ENCODE measurements around the gene THSD7A. TPM values are rescaled to one million over a fixed set of nuclear protein-coding genes. Genes with fewer than 3 reads are reported as not detected.

Gene THSD7A
- total RNA-seq, 1 donor from 2014 or later, result 14.3 TPM

GRCh38 chr7:11706666-11707605 lies 125.1 kb downstream of the THSD7A start:
- no peak for TF ChIP-seq CTCF (conservative IDR thresholded peaks at IDR 0.05)
- Mint-ChIP-seq H3K27me3 (no peaks in the 10 kb centered on the region), H3K9me3 (no peaks in the 10 kb centered on the region), H3K36me3 (no peaks in the 10 kb centered on the region), H3K4me1 (ENCODE audit: unreplicated experiment) (peaks cover 10% of the 10 kb centered on the region), H3K4me3 (no peak overlapping the region), H3K27ac (no peak overlapping the region)
- DNase-seq (ENCODE audit: extremely low spot score, unreplicated experiment), result no peak

DNA sequence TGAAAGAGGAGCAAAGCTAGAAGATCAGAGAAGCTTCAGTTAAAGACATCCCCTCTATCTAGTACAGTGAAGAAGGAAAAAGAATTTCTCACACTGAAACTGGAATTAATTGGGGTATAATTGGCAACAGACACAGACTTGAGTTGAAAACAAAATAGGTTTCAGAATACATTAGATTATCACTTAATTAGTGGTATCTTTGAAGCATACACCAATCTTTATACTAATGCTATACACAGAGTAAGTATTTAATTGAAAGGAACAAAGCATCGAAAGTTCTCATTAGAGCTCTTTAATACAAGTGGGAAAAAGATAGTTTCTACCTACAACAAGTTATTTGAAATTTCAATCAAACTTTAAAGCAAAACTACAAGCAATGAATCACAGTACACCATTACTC lies 128.2 kb downstream of the THSD7A start:
- Mint-ChIP-seq H3K4me1 (ENCODE audit: unreplicated experiment) (peaks cover 15% of the 10 kb centered on the region), H3K27ac (no peak overlapping the region), H3K36me3 (no peaks in the 10 kb centered on the region), H3K4me3 (no peak overlapping the region), H3K9me3 (no peaks in the 10 kb centered on the region), H3K27me3 (no peaks in the 10 kb centered on the region)
- DNase-seq (ENCODE audit: extremely low spot score, unreplicated experiment), result no peak
- TF ChIP-seq CTCF (conservative IDR thresholded peaks at IDR 0.05), result no peak

DNA sequence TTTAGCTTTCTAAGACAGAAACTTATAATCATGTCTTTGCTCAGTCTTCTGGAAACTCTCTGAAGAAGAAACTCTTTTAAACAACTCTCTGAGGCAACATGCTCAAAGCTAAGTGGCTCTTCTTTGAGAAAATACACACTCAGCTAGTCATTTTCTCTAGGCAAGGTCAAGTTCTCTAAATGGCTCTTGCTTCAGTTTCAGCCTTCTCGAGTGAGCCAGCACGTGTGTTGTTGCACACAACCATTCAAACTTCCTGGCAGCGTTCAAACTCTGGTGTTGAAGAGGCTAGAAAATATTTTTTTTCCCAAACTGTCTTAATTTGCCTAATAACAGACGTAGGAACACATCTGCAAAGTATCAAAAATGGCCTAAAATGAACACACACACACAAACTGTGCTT lies 129.1 kb downstream of the THSD7A start:
- Mint-ChIP-seq H3K36me3 (no peaks in the 10 kb centered on the region), H3K4me1 (ENCODE audit: unreplicated experiment) (peaks cover 19% of the 10 kb centered on the region), H3K27ac (no peak overlapping the region), H3K4me3 (no peak overlapping the region), H3K9me3 (no peaks in the 10 kb centered on the region), H3K27me3 (no peaks in the 10 kb centered on the region)
- no peak for DNase-seq (ENCODE audit: extremely low spot score, unreplicated experiment)
- no peak for TF ChIP-seq CTCF (conservative IDR thresholded peaks at IDR 0.05)

DNA sequence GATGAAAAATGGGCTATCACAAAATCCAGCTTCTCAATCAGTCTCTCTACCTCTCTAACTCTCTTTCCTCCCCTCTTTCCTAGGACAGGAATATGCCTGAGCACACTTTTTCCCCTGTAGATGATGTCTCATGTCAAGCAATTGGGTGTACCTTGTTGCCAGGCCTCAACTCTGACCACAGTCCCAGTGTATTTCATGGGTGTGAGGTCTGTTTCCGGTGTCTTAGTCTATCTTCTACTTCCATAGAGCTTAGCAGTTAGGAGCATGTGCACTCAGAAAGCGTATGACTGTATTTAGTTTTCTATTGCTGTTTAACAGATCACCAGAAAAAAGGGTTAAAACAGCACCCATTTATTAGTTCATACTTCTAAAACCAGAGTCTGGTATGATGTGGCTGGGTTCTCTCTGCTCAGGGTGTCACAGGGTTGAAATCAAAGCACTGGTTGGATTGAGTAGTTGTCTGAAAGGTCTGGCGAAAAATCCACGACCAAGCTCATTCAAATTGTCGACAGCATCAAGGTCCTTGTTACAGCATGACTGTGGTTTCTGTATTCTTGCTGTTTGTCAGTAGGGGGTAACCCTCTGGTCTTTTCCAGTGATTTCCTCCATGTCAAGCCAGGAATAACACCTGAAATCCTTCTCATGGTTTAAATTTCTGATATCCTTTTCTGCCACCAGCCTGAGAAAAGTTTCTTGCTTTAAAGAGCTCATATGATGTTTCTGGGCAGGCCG lies 130.0 kb downstream of the THSD7A start:
- no peaks in the 10 kb centered on the region for H3K27me3 Mint-ChIP-seq

GRCh38 chr7:11699666-11700065 lies 132.3 kb downstream of the THSD7A start:
- Mint-ChIP-seq H3K27me3 (no peaks in the 10 kb centered on the region), H3K4me1 (ENCODE audit: unreplicated experiment) (peaks cover 15% of the 10 kb centered on the region), H3K36me3 (no peaks in the 10 kb centered on the region)

More for the DNA sequence above, 130.0 kb downstream of the THSD7A start:
- no peak for DNase-seq (ENCODE audit: extremely low spot score, unreplicated experiment)
- no peaks in the 10 kb centered on the region for H3K36me3 Mint-ChIP-seq
- no peaks in the 10 kb centered on the region for H3K9me3 Mint-ChIP-seq
- no peak overlapping the region for H3K4me3 Mint-ChIP-seq
- H3K27ac Mint-ChIP-seq, result no peak overlapping the region
- H3K4me1 Mint-ChIP-seq (ENCODE audit: unreplicated experiment), result peaks cover 15% of the 10 kb centered on the region
- no peak for TF ChIP-seq CTCF (conservative IDR thresholded peaks at IDR 0.05)

More at GRCh38 chr7:11699666-11700065, 132.3 kb downstream of the THSD7A start:
- no peaks in the 10 kb centered on the region for H3K9me3 Mint-ChIP-seq
- no peak overlapping the region for H3K27ac Mint-ChIP-seq
- H3K4me3 Mint-ChIP-seq, result no peak overlapping the region
- no peak for DNase-seq (ENCODE audit: extremely low spot score, unreplicated experiment)
- no peak for TF ChIP-seq CTCF (conservative IDR thresholded peaks at IDR 0.05)

Measured in type B pancreatic cell (in vitro differentiated cells).